GM23248 (cell line): ENCODE data around the gene NCAM1.

Source experiments
- EZH2 ChIP-seq: fragments of 200-600 bp; sonication (generic); IDR thresholded peaks from 2 replicates; pipeline ENCODE4 v1.6.1; 2018; ENCODE audit warnings: antibody characterized with exemption, mild to moderate bottlenecking; ENCODE audit not compliant: insufficient read depth, poor library complexity, severe bottlenecking
- EZH2phosphoT487 ChIP-seq: fragments of 200-600 bp; sonication (generic); IDR thresholded peaks from 2 replicates; pipeline ENCODE4 v1.6.1; 2018; ENCODE audit warnings: antibody characterized with exemption, moderate library complexity, mild to moderate bottlenecking, low read depth; ENCODE audit not compliant: insufficient read depth

GRCh38 chr11:113293936-113294335, 332.7 kb downstream of the NCAM1 start:
- no peak for TF ChIP-seq EZH2
- no peak for TF ChIP-seq EZH2phosphoT487
